HG02970 (cell line): ENCODE data around the gene CADM1.

ENCODE experiments used
- ATAC-seq: cut with Tn5 transposase; IDR thresholded peaks from one replicate; pipeline ENCODE4 v1.9.1; 2021; ENCODE audit warnings: mild to moderate bottlenecking, moderate library complexity, moderate number of reproducible peaks; ENCODE audit not compliant: unreplicated experiment, low FRiP score

Gene CADM1

GRCh38 chr11:115409116-115409670, 95.0 kb downstream of the CADM1 start:
- no peak for ATAC-seq

GRCh38 chr11:115408036-115408921, 95.9 kb downstream of the CADM1 start:
- no peak for ATAC-seq

- ATAC-seq, result no peak
These were observed 96.7 kb downstream of the CADM1 start for GRCh38 chr11:115407496-115407895.

GRCh38 chr11:115406404-115406803, 97.8 kb downstream of the CADM1 start:
- ATAC-seq, result no peak

- no peak for ATAC-seq
These were observed 105.7 kb downstream of the CADM1 start for GRCh38 chr11:115398333-115399080.

GRCh38 chr11:115396533-115396932, 107.7 kb downstream of the CADM1 start:
- ATAC-seq, result no peak

GRCh38 chr11:115393950-115394349, 110.3 kb downstream of the CADM1 start:
- ATAC-seq, result no peak

GRCh38 chr11:115391598-115391997, 112.6 kb downstream of the CADM1 start:
- no peak for ATAC-seq

- ATAC-seq, result no peak
These were observed 113.1 kb downstream of the CADM1 start for GRCh38 chr11:115391160-115391559.

- ATAC-seq, result no peak
These were observed 113.8 kb downstream of the CADM1 start for GRCh38 chr11:115390441-115390840.

- no peak for ATAC-seq
These were observed 114.4 kb downstream of the CADM1 start for GRCh38 chr11:115389790-115390189.

GRCh38 chr11:115385226-115385625, 119.0 kb downstream of the CADM1 start:
- ATAC-seq, result no peak

- ATAC-seq, result no peak
These were observed 120.0 kb downstream of the CADM1 start for GRCh38 chr11:115384236-115384635.

GRCh38 chr11:115383431-115383830, 120.8 kb downstream of the CADM1 start:
- no peak for ATAC-seq

- ATAC-seq, result no peak
These were observed 124.7 kb downstream of the CADM1 start for GRCh38 chr11:115379528-115379927.

GRCh38 chr11:115378557-115378956, 125.7 kb downstream of the CADM1 start:
- no peak for ATAC-seq

GRCh38 chr11:115377882-115378296, 126.3 kb downstream of the CADM1 start:
- ATAC-seq, result no peak

- ATAC-seq, result no peak
These were observed 135.6 kb downstream of the CADM1 start for GRCh38 chr11:115368616-115369015.

GRCh38 chr11:115366826-115367225, 137.4 kb downstream of the CADM1 start:
- ATAC-seq, result no peak

- no peak for ATAC-seq
These were observed 138.3 kb downstream of the CADM1 start for GRCh38 chr11:115365907-115366306.

GRCh38 chr11:115364896-115365295, 139.3 kb downstream of the CADM1 start:
- ATAC-seq, result no peak
